MM.1S (cell line): ENCODE data around the gene VPS13C.

Experiments used
- DNase-seq: peaks from one replicate; pipeline ENCODE4 v3.0.0-alpha.2; 2015
- H2AFZ ChIP-seq: fragments of 300-600 bp; sonication (generic); 2 replicates; pipeline ENCODE4 v1.6.0; 2016; ENCODE audit warnings: antibody characterized with exemption, low read length
- H3F3A ChIP-seq: fragments of 300-600 bp; sonication (generic); 2 replicates; pipeline ENCODE4 v1.6.1; 2016; ENCODE audit warnings: mild to moderate bottlenecking, antibody characterized with exemption, low read length, moderate library complexity, mixed read lengths; ENCODE audit not compliant: insufficient read depth
- H3K27ac ChIP-seq: fragments of 300-600 bp; sonication (generic); 2 replicates; pipeline ENCODE4 v1.5.1; 2016; ENCODE audit warnings: mild to moderate bottlenecking, low read length
- H3K27me3 ChIP-seq: fragments of 300-600 bp; sonication (generic); replicated peaks from 2 replicates; pipeline ENCODE4 v1.6.0; 2016; ENCODE audit warnings: low read length; ENCODE audit not compliant: insufficient read depth
- H3K36me3 ChIP-seq: fragments of 300-600 bp; sonication (generic); replicated peaks from 2 replicates; pipeline ENCODE4 v1.6.1; 2016; ENCODE audit warnings: mild to moderate bottlenecking, low read length, mixed read lengths; ENCODE audit not compliant: insufficient read depth
- H3K4me1 ChIP-seq: fragments of 300-600 bp; sonication (generic); 2 replicates; pipeline ENCODE4 v1.6.1; 2016; ENCODE audit warnings: low read length, mixed read lengths
- H3K4me2 ChIP-seq: fragments of 300-600 bp; sonication (generic); 2 replicates; pipeline ENCODE4 v1.6.0; 2016; ENCODE audit warnings: low read depth, low read length
- H3K4me3 ChIP-seq: fragments of 300-600 bp; sonication (generic); 2 replicates; pipeline ENCODE4 v1.5.1; 2016; ENCODE audit warnings: low read length, mixed read lengths
- H3K79me2 ChIP-seq: fragments of 300-600 bp; sonication (generic); 2 replicates; pipeline ENCODE4 v1.6.1; 2016; ENCODE audit warnings: mixed run types, low read length, mixed read lengths
- H3K9ac ChIP-seq: fragments of 300-600 bp; sonication (generic); 2 replicates; pipeline ENCODE4 v1.6.1; 2016; ENCODE audit warnings: low read length, mixed read lengths
- H3K9me2 ChIP-seq: fragments of 300-600 bp; sonication (generic); replicated peaks from 2 replicates; pipeline ENCODE4 v1.6.1; 2016; ENCODE audit warnings: mild to moderate bottlenecking, low read length, mixed read lengths; ENCODE audit not compliant: insufficient read depth
- H3K9me3 ChIP-seq: fragments of 300-600 bp; sonication (generic); replicated peaks from 2 replicates; pipeline ENCODE4 v1.6.1; 2016; ENCODE audit warnings: mild to moderate bottlenecking, low read length, mixed read lengths; ENCODE audit not compliant: insufficient read depth
- H4K20me1 ChIP-seq: fragments of 300-600 bp; sonication (generic); 2 replicates; pipeline ENCODE4 v1.6.1; 2016; ENCODE audit warnings: mild to moderate bottlenecking, low read length, moderate library complexity, mixed read lengths; ENCODE audit not compliant: insufficient read depth
- CTCF ChIP-seq: fragments of 300-600 bp; sonication (generic); IDR thresholded peaks from 2 replicates; pipeline ENCODE4 v1.5.1; 2016; ENCODE audit warnings: antibody characterized with exemption, low read length, mixed read lengths
- EZH2 ChIP-seq: fragments of 300-600 bp; sonication (generic); optimal IDR thresholded peaks from 2 replicates; pipeline ENCODE3; 2017; ENCODE audit warnings: low read depth, mild to moderate bottlenecking, antibody characterized with exemption, low read length, mixed read lengths
- EZH2phosphoT487 ChIP-seq: fragments of 300-600 bp; sonication (generic); IDR thresholded peaks from 2 replicates; pipeline ENCODE4 v1.6.1; 2018; ENCODE audit warnings: antibody characterized with exemption, low read length

The VPS13C gene

GRCh38 chr15:61841466-61841865, 218.8 kb downstream of the VPS13C start:
- Histone ChIP-seq H3K36me3 (no peaks in the 10 kb centered on the region), H3K9me3 (no peaks in the 10 kb centered on the region), H3K4me2 (no peak overlapping the region), H2AFZ (no peak overlapping the region), H3K4me3 (no peak overlapping the region), H3K4me1 (peaks cover 13% of the 10 kb centered on the region), H3K79me2 (no peaks in the 10 kb centered on the region), H3K9ac (no peak overlapping the region), H4K20me1 (no peaks in the 10 kb centered on the region), H3K27ac (no peak overlapping the region), H3K27me3 (no peaks in the 10 kb centered on the region), H3F3A (no peaks in the 10 kb centered on the region), H3K9me2 (no peaks in the 10 kb centered on the region)
- peak; percentile 34 for DNase-seq
- TF ChIP-seq CTCF (no peak), EZH2phosphoT487 (no peak), EZH2 (no peak)

- Histone ChIP-seq H3K9me2 (no peaks in the 10 kb centered on the region), H3K4me2 (peak overlapping the region; percentile 38; the same call in 1 of the 2 replicates), H3F3A (no peaks in the 10 kb centered on the region), H4K20me1 (no peaks in the 10 kb centered on the region), H3K36me3 (no peaks in the 10 kb centered on the region), H3K27ac (no peak overlapping the region), H3K79me2 (no peaks in the 10 kb centered on the region), H3K27me3 (no peaks in the 10 kb centered on the region), H3K9ac (no peak overlapping the region), H3K4me1 (peaks cover 16% of the 10 kb centered on the region), H3K9me3 (no peaks in the 10 kb centered on the region), H3K4me3 (no peak overlapping the region), H2AFZ (no peak overlapping the region)
- TF ChIP-seq EZH2: no peak
- no peak for TF ChIP-seq CTCF
- TF ChIP-seq EZH2phosphoT487: no peak
- DNase-seq: no peak
These were observed 220.2 kb downstream of the VPS13C start for GRCh38 chr15:61840090-61840489.

GRCh38 chr15:61839546-61839945, 220.7 kb downstream of the VPS13C start:
- TF ChIP-seq CTCF: no peak
- no peak for TF ChIP-seq EZH2phosphoT487
- TF ChIP-seq EZH2: no peak
- Histone ChIP-seq H3K27ac (no peak overlapping the region), H3F3A (no peaks in the 10 kb centered on the region), H3K79me2 (no peaks in the 10 kb centered on the region), H4K20me1 (no peaks in the 10 kb centered on the region), H2AFZ (0 out of 2 replicates have a peak overlapping the region, but pooled peaks have one; percentile 53), H3K27me3 (no peaks in the 10 kb centered on the region), H3K4me1 (peaks cover 16% of the 10 kb centered on the region), H3K9me2 (no peaks in the 10 kb centered on the region), H3K9me3 (no peaks in the 10 kb centered on the region), H3K4me3 (no peak overlapping the region), H3K36me3 (no peaks in the 10 kb centered on the region), H3K9ac (no peak overlapping the region), H3K4me2 (peak overlapping the region; percentile 38; the same call in 1 of the 2 replicates)
- peak; percentile 60 for DNase-seq
